ENCODE data around the gene CCDC187.
A peak's percentile ranks its signal among the peaks of the same experiment; 100 is the strongest.

The CCDC187 gene

DNA sequence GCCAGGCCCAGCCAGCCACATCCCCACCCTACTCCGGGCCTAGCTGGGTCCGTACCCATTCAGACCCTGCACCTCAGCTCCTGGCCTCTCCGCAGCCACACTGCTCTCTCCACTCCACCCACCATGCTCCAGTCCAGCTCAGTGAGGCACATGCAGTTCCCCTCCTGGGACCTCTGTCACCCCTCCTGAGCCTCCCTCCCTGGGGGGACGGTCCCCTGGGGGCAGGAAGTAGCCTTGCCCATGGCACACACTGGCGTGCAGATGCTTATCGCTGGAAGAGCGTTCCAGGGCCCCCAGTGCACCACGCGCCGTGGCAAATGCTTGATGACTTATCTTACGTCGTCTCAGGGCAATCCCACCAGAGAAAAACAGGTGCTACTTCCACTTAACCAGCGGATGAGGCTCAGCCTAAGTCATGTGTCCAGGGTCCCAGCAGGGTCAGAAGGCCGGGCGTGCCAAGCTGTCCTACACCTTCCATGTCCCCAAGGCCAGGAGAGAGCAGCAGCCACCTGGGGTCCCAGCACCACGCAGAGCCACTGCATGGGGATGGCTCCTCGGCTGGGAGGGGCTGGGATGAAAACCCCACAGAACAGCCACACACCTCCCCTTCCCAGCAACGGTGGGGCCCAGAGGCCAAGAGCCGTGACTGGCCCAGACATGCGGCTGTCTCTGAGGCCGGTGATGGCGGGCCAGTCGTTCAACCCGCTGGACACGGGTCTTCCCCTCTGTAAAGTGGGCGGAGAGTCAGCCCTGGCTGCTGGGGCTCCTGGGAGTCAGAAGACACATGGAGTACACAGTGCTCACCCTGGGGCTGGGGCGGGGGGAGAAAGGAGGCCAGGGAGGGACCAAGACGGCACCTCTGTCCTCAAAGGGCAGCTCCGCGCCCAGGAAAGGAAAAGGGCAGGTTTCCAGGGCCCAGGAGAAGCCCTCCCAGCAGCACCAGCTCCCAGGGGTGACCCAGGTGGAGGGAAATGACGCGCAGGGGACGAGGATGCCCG, 2.6 kb upstream of the CCDC187 start:
- ChIA-PET CTCF (interaction anchor here (0.9 kb wide), 1 partner anchor 95 kb away, joined by 3 read pairs; no protein-coding TSS in a partner anchor), POLR2A (ENCODE audit: low non-redundant PET) (no interaction called here)
- TF ChIP-seq, protein P1, sequence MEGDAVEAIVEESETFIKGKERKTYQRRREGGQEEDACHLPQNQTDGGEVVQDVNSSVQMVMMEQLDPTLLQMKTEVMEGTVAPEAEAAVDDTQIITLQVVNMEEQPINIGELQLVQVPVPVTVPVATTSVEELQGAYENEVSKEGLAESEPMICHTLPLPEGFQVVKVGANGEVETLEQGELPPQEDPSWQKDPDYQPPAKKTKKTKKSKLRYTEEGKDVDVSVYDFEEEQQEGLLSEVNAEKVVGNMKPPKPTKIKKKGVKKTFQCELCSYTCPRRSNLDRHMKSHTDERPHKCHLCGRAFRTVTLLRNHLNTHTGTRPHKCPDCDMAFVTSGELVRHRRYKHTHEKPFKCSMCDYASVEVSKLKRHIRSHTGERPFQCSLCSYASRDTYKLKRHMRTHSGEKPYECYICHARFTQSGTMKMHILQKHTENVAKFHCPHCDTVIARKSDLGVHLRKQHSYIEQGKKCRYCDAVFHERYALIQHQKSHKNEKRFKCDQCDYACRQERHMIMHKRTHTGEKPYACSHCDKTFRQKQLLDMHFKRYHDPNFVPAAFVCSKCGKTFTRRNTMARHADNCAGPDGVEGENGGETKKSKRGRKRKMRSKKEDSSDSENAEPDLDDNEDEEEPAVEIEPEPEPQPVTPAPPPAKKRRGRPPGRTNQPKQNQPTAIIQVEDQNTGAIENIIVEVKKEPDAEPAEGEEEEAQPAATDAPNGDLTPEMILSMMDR (conservative IDR thresholded peaks at IDR 0.05; ENCODE audit: low read depth): no peak
- H3K27ac ChIP-seq: peak overlapping the region; percentile 11; the same call in 1 of the 2 replicates
- peak; percentile 53 for DNase-seq (ENCODE audit: low spot score)

DNA sequence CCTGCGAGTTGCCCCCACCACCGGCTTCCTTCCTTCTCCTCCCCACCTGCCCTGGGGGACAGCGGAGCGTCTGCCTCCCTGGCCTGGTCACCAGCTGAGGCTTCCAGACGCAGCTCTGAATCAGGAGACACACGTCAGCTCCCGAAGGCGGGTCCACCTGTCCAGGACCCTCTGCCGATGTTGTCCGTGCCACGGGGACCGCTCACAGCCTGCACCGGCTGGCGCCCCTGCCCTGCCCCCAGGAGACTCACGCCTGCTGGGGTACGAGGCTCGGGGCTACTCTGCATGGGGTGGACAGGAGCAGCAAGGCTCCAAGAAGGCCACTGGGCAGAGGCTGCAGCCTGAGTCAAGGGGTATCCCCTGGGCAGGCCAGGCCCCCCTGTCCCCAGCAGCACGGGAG, 1.9 kb upstream of the CCDC187 start:
- TF ChIP-seq, protein P1 (conservative IDR thresholded peaks at IDR 0.05; ENCODE audit: low read depth): no peak
- ChIA-PET POLR2A (ENCODE audit: low non-redundant PET) (no interaction called here), CTCF (interaction anchor here (0.7 to 1.2 kb wide), 3 partner anchors 37 to 184 kb away, joined by 3 read pairs; no protein-coding TSS in a partner anchor)
- H3K27ac ChIP-seq: peak overlapping the region; percentile 3
- DNase-seq (ENCODE audit: low spot score): no peak

DNA sequence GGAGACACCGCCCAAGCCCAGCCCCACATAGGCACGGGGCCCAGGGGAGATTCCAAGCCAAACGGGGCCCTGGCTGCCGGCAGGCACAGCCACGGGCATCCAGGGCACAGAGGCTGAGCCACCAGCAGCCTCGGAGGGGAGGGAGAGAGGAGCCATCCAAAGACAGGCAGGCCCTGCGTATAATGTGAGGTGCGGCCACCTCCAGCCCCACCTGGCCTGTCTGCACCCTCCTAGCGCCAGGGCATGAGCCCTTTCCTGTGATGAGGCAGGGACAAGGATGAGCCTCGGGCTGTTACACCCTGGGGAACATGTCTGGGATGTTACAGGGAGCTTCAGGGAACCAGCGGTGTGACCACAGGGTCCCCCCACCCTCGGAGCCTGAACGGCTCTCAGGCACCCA, 1.1 kb upstream of the CCDC187 start:
- ChIA-PET POLR2A (ENCODE audit: low non-redundant PET) (no interaction called here), CTCF (interaction anchor here (0.6 to 1.2 kb wide), 2 partner anchors 37 to 704 kb away, joined by 3 to 4 read pairs; no protein-coding TSS in a partner anchor)
- TF ChIP-seq, protein P1 (conservative IDR thresholded peaks at IDR 0.05; ENCODE audit: low read depth): no peak
- no peak for DNase-seq (ENCODE audit: low spot score)
- peak overlapping the region; percentile 7; the same call in 1 of the 2 replicates for H3K27ac ChIP-seq

DNA sequence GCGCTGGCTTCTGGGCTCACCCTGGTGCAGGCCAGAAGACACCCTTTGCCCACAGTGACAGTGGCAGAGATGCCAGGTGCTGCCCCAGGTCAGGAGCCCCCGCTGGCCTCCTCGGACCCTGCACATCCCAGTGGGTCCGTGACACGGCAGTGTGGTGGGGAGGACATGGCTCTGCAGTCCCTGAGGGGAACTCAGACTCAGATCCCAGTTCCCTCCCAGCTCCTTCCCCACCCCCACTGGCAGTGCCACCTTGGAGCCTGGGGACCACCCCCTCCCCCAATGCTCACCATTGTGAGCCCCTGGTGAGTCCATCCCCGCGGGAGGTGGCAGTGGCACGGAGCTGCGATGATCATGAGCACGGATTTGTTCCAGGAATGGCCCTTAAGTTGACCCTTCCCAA, 562 bp upstream of the CCDC187 start:
- ChIA-PET POLR2A (ENCODE audit: low non-redundant PET) (no interaction called here), CTCF (interaction anchor here (1.2 kb wide), 1 partner anchor 36 kb away, joined by 3 read pairs; no protein-coding TSS in a partner anchor)
- TF ChIP-seq, protein P1 (conservative IDR thresholded peaks at IDR 0.05; ENCODE audit: low read depth): no peak
- H3K27ac ChIP-seq: no peak overlapping the region
- no peak for DNase-seq (ENCODE audit: low spot score)

DNA sequence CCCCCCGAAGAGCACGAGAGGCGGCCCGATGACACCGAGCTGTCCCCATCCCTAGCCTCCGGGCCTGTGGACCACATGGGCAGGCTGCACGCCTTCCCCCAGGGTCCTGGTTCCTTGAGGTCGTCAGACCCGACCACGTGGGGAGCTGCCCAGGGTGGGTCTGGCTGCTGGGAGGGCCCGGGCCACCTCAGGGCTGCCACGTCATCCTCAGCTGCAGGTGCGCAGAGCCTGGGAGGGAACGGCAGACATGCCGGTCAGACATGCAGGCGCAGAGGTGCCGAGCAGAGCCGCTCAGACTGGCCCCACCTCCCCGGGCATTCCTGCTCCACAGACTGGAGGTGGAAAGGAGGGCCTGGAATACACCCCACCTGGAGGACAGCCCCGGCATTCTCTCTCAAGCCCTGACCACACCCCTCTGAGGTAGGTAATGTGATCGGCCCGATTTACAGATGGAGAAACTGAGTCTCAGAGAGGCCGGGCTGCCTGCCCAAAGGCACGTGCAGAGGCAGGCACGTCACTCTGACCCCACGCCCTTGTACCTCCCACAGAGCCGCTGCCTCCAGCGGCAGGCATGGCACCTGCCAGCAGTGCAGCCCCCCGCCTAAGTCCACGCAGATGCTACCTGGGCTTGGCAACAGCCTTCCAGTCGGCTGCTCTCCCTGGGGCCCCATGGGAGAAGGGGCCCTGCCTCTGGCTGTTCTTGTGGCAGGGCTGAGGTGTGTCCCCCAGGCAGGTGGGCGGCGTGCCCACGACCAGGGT, 649 bp downstream of the CCDC187 start:
- H3K27ac ChIP-seq: no peak overlapping the region
- TF ChIP-seq, protein P1 (conservative IDR thresholded peaks at IDR 0.05; ENCODE audit: low read depth): no peak
- DNase-seq (ENCODE audit: low spot score): no peak
- CTCF ChIA-PET: interaction anchor here (0.7 to 1.0 kb wide), 2 partner anchors 19 to 96 kb away, joined by 3 read pairs; no protein-coding TSS in a partner anchor
- POLR2A ChIA-PET (ENCODE audit: low non-redundant PET): no interaction called here

DNA sequence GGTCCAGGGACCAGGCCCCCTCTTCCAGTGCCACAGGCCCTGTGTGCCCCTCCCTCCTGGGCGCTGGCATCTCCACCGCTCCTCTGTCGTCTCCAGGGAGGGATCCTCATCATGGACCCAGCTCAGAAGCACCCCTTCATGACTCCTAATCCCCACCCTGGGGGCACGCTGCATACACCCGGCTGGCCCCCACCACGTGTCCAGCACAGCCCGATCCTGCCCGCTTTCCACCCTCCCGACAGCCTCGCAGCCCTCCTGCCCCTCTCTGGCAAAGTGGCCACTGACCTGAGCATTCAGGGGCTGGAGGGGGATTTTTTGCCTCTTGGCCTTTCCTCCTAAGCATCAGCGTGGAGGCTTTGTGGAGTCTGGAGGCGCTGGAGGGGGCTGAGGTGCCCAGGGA, 1.4 kb downstream of the CCDC187 start:
- TF ChIP-seq, protein P1 (conservative IDR thresholded peaks at IDR 0.05; ENCODE audit: low read depth): no peak
- ChIA-PET CTCF (interaction anchor here (1.0 kb wide), 1 partner anchor 18 kb away, joined by 3 read pairs; no protein-coding TSS in a partner anchor), POLR2A (ENCODE audit: low non-redundant PET) (no interaction called here)
- DNase-seq (ENCODE audit: low spot score): no peak
- H3K27ac ChIP-seq: no peak overlapping the region
